GM18502 (cell line): Measurements from ENCODE around the gene BIRC2.
"Not testable (repeated sequence)": the region's sequence is repeated elsewhere in the genome, so short reads cannot be mapped to it uniquely, and the experiment has no call there.

Source experiments
- ATAC-seq: cut with Tn5 transposase; IDR thresholded peaks from one replicate; pipeline ENCODE4 v1.9.1; 2021; ENCODE audit warnings: mild to moderate bottlenecking; ENCODE audit not compliant: unreplicated experiment, poor library complexity

BIRC2 gene

DNA sequence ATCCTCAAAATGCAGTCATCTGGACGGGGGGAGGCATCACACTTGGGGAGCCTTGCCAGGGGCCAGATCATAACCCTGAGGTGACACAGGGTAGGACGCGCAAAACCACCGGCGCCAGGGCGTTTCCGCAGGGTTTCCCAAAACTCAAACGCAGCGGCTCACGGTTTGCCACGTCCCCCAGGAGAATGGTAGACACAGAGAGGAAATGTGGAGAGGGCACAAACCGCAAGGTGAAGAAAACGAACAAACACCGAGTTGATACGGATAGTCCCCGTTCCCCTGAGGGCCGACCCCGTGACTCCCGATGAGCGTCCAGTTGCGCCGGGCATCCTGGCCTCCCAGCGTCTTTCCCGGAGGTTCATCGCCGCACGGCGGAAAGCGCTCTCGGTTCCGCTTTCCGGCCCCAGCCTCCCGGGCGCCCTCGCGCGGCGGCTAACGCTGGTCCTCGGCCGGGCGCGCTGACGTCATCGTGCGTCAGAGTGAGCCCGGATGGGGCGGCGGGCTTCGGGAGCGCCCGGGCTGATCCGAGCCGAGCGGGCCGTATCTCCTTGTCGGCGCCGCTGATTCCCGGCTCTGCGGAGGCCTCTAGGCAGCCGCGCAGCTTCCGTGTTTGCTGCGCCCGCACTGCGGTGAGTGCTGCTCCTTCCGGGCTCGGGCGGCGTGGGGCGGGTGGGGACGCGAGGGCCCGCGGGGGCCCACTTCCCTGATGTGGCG is at the start of gene BIRC2:
Gene BIRC2 (plus strand): TSS at position 467 of the 714 bp plus-strand sequence. CDS start 2,641 bp downstream, outside the sequence.
- peak; percentile 92 for ATAC-seq

DNA sequence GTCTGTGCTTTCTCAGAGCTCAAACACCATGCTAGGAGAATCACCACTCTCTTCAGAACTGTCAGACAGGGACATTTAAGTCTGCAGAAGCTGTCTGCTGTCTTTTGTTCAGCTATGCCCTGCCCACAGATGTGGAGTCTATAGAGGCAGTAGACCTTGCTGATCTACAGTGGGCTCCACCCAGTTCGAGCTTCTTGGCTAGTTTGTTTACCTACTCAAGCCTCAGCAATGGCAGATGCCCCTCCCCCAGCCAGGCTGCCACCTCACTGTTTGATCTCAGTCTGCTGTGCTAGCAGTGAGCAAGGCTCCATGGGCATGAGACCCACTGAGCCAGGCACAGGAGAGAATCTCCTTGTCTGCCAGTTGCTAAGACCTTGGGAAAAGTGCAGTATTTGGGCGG is 46.2 kb upstream of the BIRC2 start:
- ATAC-seq, result not testable (repeated sequence)

DNA sequence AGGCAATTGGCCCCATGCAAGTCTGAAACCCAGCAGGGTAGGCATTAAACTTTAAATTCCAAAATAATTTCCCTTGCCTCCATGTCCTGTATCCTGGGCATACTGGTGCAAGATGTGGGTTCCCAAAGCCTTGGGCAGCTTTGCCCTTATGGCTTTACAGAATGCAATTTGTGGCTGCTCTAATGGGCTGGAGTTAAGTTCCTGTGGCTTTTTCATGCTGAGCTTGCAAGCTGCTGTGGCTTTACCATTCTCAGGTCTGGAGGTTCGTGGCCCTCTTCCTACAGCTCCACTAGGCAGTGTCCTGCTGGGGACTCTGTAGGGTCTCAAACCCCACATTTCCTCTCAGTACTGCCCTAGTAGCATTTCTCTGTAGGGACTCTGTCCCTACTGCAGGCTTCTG is 44.8 kb upstream of the BIRC2 start:
- ATAC-seq, result no peak

DNA sequence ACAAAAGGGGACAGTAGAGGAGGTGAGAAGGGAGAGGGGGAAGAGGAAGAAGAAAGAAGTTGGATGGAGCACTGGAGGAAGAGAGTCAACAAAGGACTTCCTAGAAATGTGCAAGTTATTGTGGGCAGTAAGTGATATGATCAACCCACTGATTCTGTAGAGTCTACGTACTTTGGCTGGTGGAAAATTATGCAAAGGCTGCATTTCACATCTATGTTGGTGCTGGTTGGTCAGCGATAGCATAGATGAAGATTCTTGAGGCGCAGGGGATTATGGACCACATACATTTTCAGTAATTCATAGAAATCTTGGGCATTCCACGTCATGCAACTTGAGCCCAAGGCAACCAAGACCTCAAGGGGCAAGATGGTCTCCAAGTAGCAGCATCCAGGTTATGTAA is 42.3 kb upstream of the BIRC2 start:
- no peak for ATAC-seq

DNA sequence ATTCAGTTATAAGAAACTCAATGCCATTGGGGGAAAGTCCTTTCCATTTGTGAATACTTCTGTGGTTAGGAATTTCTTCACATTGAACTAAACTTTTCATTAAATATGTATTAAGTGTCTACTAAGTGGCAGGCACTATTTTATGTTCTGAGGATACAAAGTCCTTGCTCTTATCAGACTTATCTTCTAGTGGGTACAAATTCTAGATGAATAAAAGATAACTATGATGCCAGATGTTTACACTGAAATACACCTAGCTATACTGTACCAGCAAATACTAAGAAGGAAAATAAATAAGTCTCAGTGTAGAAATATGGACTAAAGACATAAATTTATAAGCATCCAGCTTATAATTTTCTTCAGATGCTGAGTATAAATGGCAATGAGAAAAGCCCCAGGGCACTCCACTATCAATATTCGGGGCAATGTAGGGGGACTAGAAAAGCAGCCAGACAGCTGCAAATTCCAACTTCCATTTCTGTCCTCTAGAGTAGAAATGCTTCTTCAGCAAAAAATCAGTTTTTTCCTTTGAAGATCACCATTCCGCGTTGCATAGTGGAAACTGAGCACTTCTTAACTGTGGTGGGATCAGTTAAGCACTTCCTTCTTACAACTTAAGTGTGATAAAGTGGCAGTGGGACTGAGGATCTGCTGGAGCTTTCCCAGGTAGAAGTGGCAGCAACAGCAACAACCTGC is 41.5 kb upstream of the BIRC2 start:
- ATAC-seq, result no peak

DNA sequence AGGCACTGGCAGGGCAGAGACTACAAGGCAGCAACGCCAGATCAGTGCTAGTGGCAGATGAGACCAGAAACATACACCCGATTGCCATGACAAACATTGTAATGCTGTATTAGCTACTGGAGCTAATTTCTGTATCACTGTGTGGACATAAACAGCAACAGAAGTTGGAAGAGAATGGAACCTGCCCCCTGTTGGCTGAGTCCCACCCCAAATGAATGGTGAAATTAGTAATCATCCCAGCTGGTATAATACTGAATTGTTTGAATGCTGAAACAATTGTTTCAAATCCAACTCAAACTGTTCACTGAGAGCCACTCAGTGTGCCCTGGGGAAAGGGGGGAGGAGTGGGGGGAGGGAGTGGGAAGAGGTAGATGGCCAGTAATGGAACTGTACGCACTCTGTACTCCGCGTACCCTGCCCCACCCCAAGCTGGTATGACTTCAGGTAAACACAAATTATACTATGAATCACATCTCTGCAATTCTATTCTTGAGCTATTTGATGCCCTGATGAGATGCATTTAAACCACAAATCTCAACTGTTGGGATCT is 40.9 kb upstream of the BIRC2 start:
- no peak for ATAC-seq

DNA sequence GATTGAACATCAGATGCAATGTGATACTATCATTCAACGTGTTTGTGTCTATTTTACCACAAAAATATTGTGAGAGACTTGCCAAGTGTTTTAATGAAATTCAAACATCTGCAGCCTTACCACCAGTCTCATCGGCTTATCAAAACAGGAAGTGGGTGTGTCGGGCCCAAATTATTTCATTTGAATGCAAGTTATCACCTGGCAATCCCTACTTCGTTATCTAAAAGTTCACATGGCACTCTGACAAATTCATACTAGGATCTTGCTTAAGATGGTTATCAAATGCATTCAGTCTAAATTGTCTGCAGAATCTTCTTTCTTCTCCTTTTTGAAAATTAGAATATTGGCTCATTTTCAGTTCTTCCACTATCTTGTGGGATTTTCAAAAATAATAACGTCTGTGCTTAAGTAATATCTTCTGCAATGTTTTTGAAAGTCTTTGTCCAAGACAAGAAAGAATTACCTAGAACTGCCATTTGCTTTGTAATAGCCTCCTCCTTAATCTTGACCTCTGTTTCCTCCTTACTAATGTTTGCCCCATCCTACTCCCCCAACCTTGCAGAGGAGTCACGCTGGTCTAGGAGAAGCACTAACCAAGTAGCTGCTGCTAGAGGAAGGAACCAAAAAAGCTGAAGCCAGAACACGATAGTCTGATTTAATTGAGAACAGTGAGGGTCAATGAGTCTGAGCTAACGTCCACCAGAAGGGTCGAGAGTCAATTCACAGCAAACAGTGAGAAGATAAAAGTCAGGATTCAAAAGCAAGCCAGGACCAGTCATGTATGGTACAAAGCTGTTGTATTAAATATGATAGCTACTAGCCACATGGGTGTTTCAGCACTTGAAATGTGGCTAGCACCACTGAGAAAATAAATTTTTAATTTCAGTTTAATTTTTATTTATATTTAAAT is 39.9 kb upstream of the BIRC2 start:
- ATAC-seq, result no peak

DNA sequence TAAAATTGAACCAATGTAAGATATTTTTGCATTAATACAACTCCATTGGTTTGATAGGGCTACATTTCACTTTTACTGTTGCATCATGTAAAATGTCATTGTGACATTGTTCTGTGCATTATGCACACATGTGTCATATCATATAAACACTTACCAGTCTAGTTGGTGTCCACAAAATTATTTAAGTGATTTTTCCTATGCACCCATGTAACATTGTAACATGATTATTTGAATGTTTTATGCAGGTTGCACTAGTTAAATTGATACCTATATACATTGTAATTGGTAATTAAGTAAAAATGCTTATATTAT is 39.3 kb upstream of the BIRC2 start:
- no peak for ATAC-seq

DNA sequence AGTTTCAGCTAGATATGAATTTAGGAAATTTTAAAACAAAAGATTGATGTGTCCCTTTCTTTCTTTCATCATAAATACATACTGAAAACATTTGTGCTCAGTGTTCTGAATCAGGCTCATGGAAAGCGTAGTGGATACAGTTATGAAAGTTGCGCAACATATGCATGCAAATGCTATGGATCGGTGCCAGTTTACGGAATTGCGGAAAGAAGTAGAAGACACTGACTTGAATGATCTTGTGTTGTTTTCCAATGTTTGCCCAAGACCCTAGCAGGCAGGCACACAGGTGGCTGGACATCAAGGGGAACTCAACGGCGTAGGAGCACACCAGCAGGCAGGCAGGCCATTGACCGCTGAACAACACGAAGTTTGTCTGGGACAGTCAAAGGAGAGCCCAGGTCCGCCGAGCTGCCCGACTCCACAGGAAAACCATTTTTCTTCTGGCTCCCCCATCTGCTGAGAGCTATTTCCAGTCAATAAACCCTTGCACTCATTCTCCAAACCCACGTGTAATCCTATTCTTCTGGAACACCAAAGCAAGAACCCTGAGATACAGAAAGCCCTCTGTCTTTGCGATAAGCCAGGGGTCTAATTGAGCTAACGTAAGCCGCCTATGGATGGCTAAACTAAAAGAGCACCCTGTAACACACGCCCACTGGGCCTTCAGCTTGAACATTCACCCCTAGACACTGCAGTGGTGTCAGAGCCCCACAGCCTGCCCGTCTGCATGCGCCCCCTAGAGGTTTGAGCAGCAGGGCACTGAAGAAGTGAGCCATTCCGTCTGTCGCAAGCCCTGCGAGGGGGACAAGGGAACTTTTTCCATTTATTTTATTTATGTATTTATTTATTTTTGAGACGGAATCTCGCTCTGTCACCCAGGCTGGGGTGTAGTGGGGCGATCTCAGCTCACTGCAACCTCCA is 37.1 kb upstream of the BIRC2 start:
- no peak for ATAC-seq

DNA sequence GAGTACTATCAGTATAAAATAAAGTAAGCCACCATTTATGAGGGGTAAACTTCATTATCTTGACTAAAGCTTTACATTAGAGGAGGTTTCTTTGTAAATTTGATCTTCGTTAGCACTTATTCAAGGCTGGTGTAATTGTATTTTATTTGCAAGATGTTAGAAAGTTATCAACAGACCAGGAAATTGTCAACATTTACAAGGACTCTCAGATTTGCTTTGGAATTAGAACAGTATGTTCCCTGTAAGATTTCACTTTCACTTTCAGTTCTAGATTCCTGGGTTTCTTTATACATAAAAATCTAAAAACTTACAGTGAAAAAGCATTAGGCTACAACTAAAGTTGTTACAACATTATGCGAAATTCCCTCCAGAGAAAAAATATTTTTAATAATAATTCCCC is 34.3 kb upstream of the BIRC2 start:
- no peak for ATAC-seq

DNA sequence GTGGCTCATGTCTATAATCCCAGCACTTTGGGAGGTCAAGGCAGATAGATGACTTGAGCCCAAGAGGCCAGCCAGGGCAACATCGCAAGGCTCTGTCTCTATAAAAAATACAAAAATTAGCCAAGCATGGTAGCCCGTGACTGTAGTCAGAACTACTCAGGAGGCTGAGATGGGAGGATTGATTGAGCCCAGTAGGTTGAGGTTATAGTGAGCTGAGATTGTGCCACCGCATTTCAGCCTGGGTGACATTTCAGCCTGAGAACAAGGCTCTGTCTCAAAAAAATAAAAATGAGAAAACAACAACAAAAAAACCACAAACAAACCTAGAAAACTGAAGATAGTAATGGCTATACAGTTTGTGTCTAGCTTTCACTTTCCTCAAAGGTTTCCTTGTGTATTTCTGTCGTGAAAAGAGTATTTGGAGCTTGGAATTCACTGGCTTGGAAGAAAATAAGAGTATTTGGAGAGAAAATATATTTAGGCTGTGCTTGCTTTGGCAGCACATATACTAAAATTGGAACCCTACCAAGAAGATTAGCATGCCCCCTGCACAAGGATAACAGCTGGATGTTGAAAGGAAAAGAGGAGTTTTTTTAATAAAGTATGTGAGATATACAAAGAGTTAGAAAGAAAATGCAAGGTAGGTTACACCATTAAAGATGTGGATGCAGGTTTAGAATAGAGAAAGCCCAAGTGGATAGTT is 33.6 kb upstream of the BIRC2 start:
- ATAC-seq, result no peak

DNA sequence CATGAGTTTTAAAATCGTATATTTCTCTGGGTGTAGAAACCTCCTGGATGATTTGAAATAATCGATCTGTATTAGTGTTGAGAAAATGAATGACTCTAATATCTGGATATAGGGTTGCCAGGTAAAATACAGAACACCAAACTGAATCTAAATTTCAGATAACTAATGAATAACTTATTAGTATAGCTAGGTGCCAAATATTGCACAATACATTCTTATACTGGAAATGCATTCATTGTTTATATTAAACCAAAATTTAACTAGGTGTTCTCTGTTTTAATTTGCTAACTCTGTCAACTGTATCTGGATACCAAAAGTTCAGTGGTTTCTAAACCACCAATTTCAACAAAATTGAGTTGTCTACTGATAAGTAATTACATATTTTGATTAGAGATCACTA is 32.2 kb upstream of the BIRC2 start:
- no peak for ATAC-seq

DNA sequence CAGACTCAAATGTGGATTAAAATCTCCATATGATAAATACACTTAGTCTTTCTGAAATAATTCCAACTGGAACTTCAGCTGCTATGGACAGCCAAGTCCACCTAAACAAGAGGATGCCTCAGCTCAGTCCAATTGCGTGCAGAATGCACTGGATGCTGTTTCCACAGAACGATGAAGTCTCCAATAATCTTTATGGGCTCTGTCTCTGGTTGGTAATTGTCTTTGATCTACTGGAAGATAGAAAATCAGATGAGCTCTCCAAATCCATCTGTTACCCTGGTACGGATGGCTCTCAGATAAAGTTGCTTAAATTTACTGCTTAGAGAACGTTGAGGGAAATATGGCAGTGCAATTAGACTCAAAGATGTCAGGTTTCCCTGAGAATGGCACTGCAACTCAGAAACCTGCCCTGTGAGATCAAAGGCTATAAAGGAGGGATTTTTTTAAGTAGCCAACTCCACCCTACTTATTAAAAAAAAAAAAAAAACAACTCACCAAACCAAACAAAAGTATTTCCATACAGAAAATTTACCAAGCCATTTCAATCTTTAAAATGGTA is 30.6 kb upstream of the BIRC2 start:
- ATAC-seq, result no peak

DNA sequence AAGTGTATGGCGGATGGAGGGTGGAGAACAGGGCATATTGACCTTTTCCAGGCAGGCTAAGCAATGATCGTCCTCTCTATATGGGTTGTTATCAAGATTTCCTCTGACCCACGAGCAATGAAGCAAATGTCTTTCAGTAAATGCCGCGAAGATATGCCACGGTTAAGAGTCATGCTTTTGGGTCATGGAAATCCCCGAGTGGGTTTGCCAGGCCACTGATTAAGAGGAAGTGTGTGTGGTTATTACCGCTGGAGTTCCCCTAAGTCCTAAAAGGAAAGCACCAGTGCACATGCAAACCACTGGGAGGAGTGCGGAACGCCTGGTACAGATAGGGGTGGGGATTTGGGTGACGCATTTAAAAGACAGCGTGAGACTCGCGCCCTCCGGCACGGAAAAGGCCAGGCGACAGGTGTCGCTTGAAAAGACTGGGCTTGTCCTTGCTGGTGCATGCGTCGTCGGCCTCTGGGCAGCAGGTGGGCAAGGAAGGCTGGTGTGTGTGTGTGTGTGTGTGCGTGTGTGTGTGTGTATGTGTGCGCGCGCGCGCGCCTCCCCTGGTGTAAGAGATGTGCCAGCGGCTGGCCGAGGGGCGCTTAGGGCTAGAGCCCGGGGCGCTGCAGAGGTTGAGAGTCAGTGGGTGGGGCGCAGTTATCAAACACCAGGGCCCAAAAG is 29.8 kb upstream of the BIRC2 start, which contains the start of gene BIRC3:
Gene BIRC3 (plus strand): TSS at position 386 of the 669 bp plus-strand sequence. CDS start 7,026 bp downstream, outside the sequence.
- ATAC-seq, result peak; percentile 84

DNA sequence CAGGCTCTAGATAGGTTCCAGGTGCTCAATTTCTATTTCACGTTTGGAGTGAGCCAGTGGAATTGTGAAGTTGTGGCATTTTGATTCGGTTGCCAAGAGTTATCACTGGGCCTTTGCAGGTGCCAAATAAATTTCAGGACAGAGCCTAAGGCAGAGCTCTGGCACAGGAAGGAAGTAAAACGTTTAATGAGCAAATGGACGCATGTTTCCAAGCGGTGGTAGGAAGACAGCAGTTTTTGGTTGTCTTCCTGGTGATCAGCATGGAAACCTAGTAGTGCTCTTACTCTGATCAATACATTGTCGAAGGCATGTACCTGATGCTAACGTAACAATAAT is 29.3 kb upstream of the BIRC2 start:
- ATAC-seq, result no peak

DNA sequence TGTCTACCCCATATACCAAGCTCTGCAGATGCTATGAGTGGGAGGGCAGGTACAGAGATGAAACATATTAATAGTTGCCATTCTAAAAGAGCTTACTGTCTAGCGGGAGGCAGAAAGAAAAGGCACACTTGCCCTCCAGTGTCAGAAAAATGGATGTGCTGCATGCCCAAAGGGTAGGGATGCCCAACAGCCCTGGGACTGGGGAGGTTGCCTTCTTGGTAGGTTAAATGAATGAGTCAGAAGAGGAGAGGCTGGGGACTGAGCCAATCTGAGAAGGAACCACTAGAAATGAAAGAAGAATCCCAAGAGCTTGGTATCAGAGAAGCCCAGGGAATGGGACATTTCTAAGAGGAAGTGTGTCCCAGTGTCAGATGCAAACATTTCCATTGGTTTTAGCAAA is 28.5 kb upstream of the BIRC2 start:
- peak; percentile 19 for ATAC-seq

DNA sequence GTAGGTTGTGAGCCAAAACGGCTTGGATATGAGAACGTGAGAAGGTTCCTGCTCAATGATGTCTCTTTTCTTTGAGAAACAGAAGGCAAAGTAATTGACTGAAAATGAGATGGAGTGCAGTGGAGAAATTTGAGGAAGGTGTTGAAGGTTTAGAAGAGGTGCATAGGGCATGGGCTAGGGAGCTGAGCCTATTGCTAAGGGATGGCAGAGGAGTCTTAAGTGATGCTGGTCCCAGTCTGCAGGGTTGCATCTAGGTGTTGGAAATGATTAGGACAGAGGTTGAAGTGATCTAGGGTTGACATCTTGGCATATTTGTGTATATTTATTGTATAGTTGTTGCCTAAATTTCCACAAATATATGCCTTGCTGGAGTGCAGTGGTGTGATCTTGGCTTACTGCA is 27.5 kb upstream of the BIRC2 start:
- no peak for ATAC-seq

DNA sequence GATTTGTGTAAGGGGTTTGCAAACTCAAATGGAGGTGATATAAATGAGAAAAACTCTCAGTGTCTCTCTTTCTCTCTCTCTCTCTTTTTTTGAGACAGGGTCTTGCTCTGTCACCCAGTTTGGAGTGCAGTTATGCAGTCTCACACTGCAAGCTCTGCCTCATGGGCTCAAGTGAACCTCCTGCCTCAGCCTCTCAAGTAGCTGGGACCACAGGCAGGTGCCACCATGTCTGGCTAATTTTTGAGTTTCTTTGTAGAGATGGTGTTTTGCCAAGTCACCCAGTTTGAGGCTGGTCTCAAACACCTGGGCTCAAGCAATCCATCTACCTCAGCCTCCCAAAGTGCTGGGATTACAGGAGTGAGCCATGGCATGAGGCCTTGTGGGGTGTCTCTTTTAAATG is 26.8 kb upstream of the BIRC2 start:
- ATAC-seq, result no peak
